ENCODE data around the gene ARPP19.

Gene ARPP19

GRCh38 chr15:52527196-52527910 is 41.5 kb downstream of the ARPP19 start:
- WGBS, 2 experiments (ENCODE audit: insufficient coverage in 2 of 2), result 89 to 91% methylated on average over 2 to 3 of the region's 7 CpGs
- Histone ChIP-seq H3K4me1 (ENCODE audit: control insufficient read depth, insufficient read depth, low read length, poor library complexity, severe bottlenecking) (no peaks in the 10 kb centered on the region), H3K36me3 (ENCODE audit: control insufficient read depth, insufficient read depth, low read length) (no peaks in the 10 kb centered on the region), H3K27ac (ENCODE audit: low read depth, low read length, severe bottlenecking) (no peak overlapping the region), H3K4me3 (ENCODE audit: extremely low read depth, insufficient read depth, low read length, poor library complexity, severe bottlenecking) (peak overlapping the region; percentile 67), H3K9me3 (ENCODE audit: control insufficient read depth, low read length) (no peaks in the 10 kb centered on the region)

- Histone ChIP-seq H3K9me3 (ENCODE audit: control insufficient read depth, low read length) (no peaks in the 10 kb centered on the region), H3K4me1 (ENCODE audit: control insufficient read depth, insufficient read depth, low read length, poor library complexity, severe bottlenecking) (no peaks in the 10 kb centered on the region), H3K4me3 (ENCODE audit: extremely low read depth, insufficient read depth, low read length, poor library complexity, severe bottlenecking) (no peak overlapping the region), H3K27ac (ENCODE audit: low read depth, low read length, severe bottlenecking) (no peak overlapping the region), H3K36me3 (ENCODE audit: control insufficient read depth, insufficient read depth, low read length) (no peaks in the 10 kb centered on the region)
- WGBS, 2 experiments (ENCODE audit: insufficient coverage in 2 of 2), result 88 to 93% methylated on average over 1 to 2 of the region's 4 CpGs
These were observed 44.4 kb downstream of the ARPP19 start for GRCh38 chr15:52524223-52525136.

- 80 to 82% methylated on average over 4 of the region's 5 CpGs for WGBS, 2 experiments (ENCODE audit: insufficient coverage in 2 of 2)
- Histone ChIP-seq H3K36me3 (ENCODE audit: control insufficient read depth, insufficient read depth, low read length) (no peaks in the 10 kb centered on the region), H3K4me1 (ENCODE audit: control insufficient read depth, insufficient read depth, low read length, poor library complexity, severe bottlenecking) (no peaks in the 10 kb centered on the region), H3K9me3 (ENCODE audit: control insufficient read depth, low read length) (no peaks in the 10 kb centered on the region), H3K4me3 (ENCODE audit: extremely low read depth, insufficient read depth, low read length, poor library complexity, severe bottlenecking) (no peak overlapping the region), H3K27ac (ENCODE audit: low read depth, low read length, severe bottlenecking) (no peak overlapping the region)
These were observed 45.2 kb downstream of the ARPP19 start for GRCh38 chr15:52523647-52524046.

GRCh38 chr15:52523192-52523591 is 45.6 kb downstream of the ARPP19 start:
- WGBS, 2 experiments (ENCODE audit: insufficient coverage in 2 of 2), result 92 to 100% methylated on average over 1 to 2 of the region's 3 CpGs
- Histone ChIP-seq H3K4me3 (ENCODE audit: extremely low read depth, insufficient read depth, low read length, poor library complexity, severe bottlenecking) (no peak overlapping the region), H3K9me3 (ENCODE audit: control insufficient read depth, low read length) (no peaks in the 10 kb centered on the region)

GRCh38 chr15:52521682-52522081 is 47.1 kb downstream of the ARPP19 start:
- H3K4me3 ChIP-seq (ENCODE audit: extremely low read depth, insufficient read depth, low read length, poor library complexity, severe bottlenecking), result no peak overlapping the region
- H3K9me3 ChIP-seq (ENCODE audit: control insufficient read depth, low read length), result no peaks in the 10 kb centered on the region
- H3K27ac ChIP-seq (ENCODE audit: low read depth, low read length, severe bottlenecking), result no peak overlapping the region
- no peaks in the 10 kb centered on the region for H3K4me1 ChIP-seq (ENCODE audit: control insufficient read depth, insufficient read depth, low read length, poor library complexity, severe bottlenecking)
- 77 to 79% methylated on average over 1 to 2 of the region's 3 CpGs for WGBS, 2 experiments (ENCODE audit: insufficient coverage in 2 of 2)
- no peaks in the 10 kb centered on the region for H3K36me3 ChIP-seq (ENCODE audit: control insufficient read depth, insufficient read depth, low read length)

More at GRCh38 chr15:52523192-52523591, 45.6 kb downstream of the ARPP19 start:
- H3K4me1 ChIP-seq (ENCODE audit: control insufficient read depth, insufficient read depth, low read length, poor library complexity, severe bottlenecking), result no peaks in the 10 kb centered on the region
- no peaks in the 10 kb centered on the region for H3K36me3 ChIP-seq (ENCODE audit: control insufficient read depth, insufficient read depth, low read length)
- H3K27ac ChIP-seq (ENCODE audit: low read depth, low read length, severe bottlenecking), result no peak overlapping the region

- Histone ChIP-seq H3K4me1 (ENCODE audit: control insufficient read depth, insufficient read depth, low read length, poor library complexity, severe bottlenecking) (no peaks in the 10 kb centered on the region), H3K4me3 (ENCODE audit: extremely low read depth, insufficient read depth, low read length, poor library complexity, severe bottlenecking) (no peak overlapping the region), H3K27ac (ENCODE audit: low read depth, low read length, severe bottlenecking) (no peak overlapping the region), H3K36me3 (ENCODE audit: control insufficient read depth, insufficient read depth, low read length) (no peaks in the 10 kb centered on the region), H3K9me3 (ENCODE audit: control insufficient read depth, low read length) (no peaks in the 10 kb centered on the region)
These were observed 48.4 kb downstream of the ARPP19 start for GRCh38 chr15:52520421-52520820.

GRCh38 chr15:52518487-52519371 is 50.1 kb downstream of the ARPP19 start:
- Histone ChIP-seq H3K27ac (ENCODE audit: low read depth, low read length, severe bottlenecking) (no peak overlapping the region), H3K36me3 (ENCODE audit: control insufficient read depth, insufficient read depth, low read length) (no peaks in the 10 kb centered on the region), H3K4me1 (ENCODE audit: control insufficient read depth, insufficient read depth, low read length, poor library complexity, severe bottlenecking) (no peaks in the 10 kb centered on the region), H3K9me3 (ENCODE audit: control insufficient read depth, low read length) (no peaks in the 10 kb centered on the region), H3K4me3 (ENCODE audit: extremely low read depth, insufficient read depth, low read length, poor library complexity, severe bottlenecking) (no peak overlapping the region)
- 93 to 94% methylated on average over 6 of the region's 8 CpGs for WGBS, 2 experiments (ENCODE audit: insufficient coverage in 2 of 2)

- Histone ChIP-seq H3K9me3 (ENCODE audit: control insufficient read depth, low read length) (no peaks in the 10 kb centered on the region), H3K4me1 (ENCODE audit: control insufficient read depth, insufficient read depth, low read length, poor library complexity, severe bottlenecking) (no peaks in the 10 kb centered on the region), H3K27ac (ENCODE audit: low read depth, low read length, severe bottlenecking) (no peak overlapping the region), H3K4me3 (ENCODE audit: extremely low read depth, insufficient read depth, low read length, poor library complexity, severe bottlenecking) (no peak overlapping the region), H3K36me3 (ENCODE audit: control insufficient read depth, insufficient read depth, low read length) (no peaks in the 10 kb centered on the region)
- WGBS, 2 experiments (ENCODE audit: insufficient coverage in 2 of 2), result 78 to 100% methylated on average over 1 of the region's 1 CpG
These were observed 51.8 kb downstream of the ARPP19 start for GRCh38 chr15:52517014-52517413.

GRCh38 chr15:52515343-52515742 is 53.5 kb downstream of the ARPP19 start:
- no peak overlapping the region for H3K4me3 ChIP-seq (ENCODE audit: extremely low read depth, insufficient read depth, low read length, poor library complexity, severe bottlenecking)
- no peaks in the 10 kb centered on the region for H3K4me1 ChIP-seq (ENCODE audit: control insufficient read depth, insufficient read depth, low read length, poor library complexity, severe bottlenecking)
- no peak overlapping the region for H3K27ac ChIP-seq (ENCODE audit: low read depth, low read length, severe bottlenecking)
- H3K36me3 ChIP-seq (ENCODE audit: control insufficient read depth, insufficient read depth, low read length), result no peaks in the 10 kb centered on the region
- WGBS, 2 experiments (ENCODE audit: insufficient coverage in 2 of 2), result 80% methylated on average over 1 of the region's 2 CpGs; no CpG with 5 or more reads in 1 of the 2 experiments
- H3K9me3 ChIP-seq (ENCODE audit: control insufficient read depth, low read length), result no peaks in the 10 kb centered on the region

- H3K9me3 ChIP-seq (ENCODE audit: control insufficient read depth, low read length), result no peaks in the 10 kb centered on the region
- no peaks in the 10 kb centered on the region for H3K36me3 ChIP-seq (ENCODE audit: control insufficient read depth, insufficient read depth, low read length)
- WGBS, 2 experiments (ENCODE audit: insufficient coverage in 2 of 2), result 86 to 100% methylated on average over 1 of the region's 1 CpG
- H3K4me1 ChIP-seq (ENCODE audit: control insufficient read depth, insufficient read depth, low read length, poor library complexity, severe bottlenecking), result no peaks in the 10 kb centered on the region
- no peak overlapping the region for H3K4me3 ChIP-seq (ENCODE audit: extremely low read depth, insufficient read depth, low read length, poor library complexity, severe bottlenecking)
- no peak overlapping the region for H3K27ac ChIP-seq (ENCODE audit: low read depth, low read length, severe bottlenecking)
These were observed 54.3 kb downstream of the ARPP19 start for GRCh38 chr15:52514482-52514881.

All from mesodermal cell (in vitro differentiated cells).